ENCODE results near the gene RAD51B. TPM values are rescaled to one million over a fixed set of nuclear protein-coding genes. Genes with fewer than 3 reads are reported as not detected.

The RAD51B gene
- total RNA-seq, 2 experiments from 2014 or later = 27.4 to 31.6 TPM

- H3K4me1 Mint-ChIP-seq = no peaks in the 10 kb centered on the region
- no peaks in the 10 kb centered on the region for H3K9me3 Mint-ChIP-seq
- H3K27ac Mint-ChIP-seq = no peak overlapping the region
- H3K27me3 Mint-ChIP-seq = no peaks in the 10 kb centered on the region
- DNase-seq = no peak
- H3K4me3 Mint-ChIP-seq = no peak overlapping the region
- peaks cover 2% of the 10 kb centered on the region for H3K36me3 Mint-ChIP-seq
Measured at GRCh38 chr14:68159701-68160633, 340.4 kb downstream of the RAD51B start.

- Mint-ChIP-seq H3K4me3 (no peak overlapping the region), H3K27me3 (no peaks in the 10 kb centered on the region), H3K36me3 (peaks cover 2% of the 10 kb centered on the region), H3K9me3 (no peaks in the 10 kb centered on the region), H3K4me1 (no peaks in the 10 kb centered on the region), H3K27ac (no peak overlapping the region)
- no peak for DNase-seq
Measured at GRCh38 chr14:68160779-68161546, 341.4 kb downstream of the RAD51B start.

- Mint-ChIP-seq H3K27ac (no peak overlapping the region), H3K27me3 (no peaks in the 10 kb centered on the region), H3K4me1 (peaks cover 2% of the 10 kb centered on the region), H3K9me3 (no peaks in the 10 kb centered on the region), H3K4me3 (no peak overlapping the region), H3K36me3 (peaks cover 1% of the 10 kb centered on the region)
- DNase-seq = no peak
Measured at GRCh38 chr14:68162887-68163286, 343.3 kb downstream of the RAD51B start.

GRCh38 chr14:68164711-68165113, 345.1 kb downstream of the RAD51B start:
- H3K4me1 Mint-ChIP-seq = peaks cover 2% of the 10 kb centered on the region
- no peaks in the 10 kb centered on the region for H3K27me3 Mint-ChIP-seq
- H3K36me3 Mint-ChIP-seq = no peaks in the 10 kb centered on the region
- no peaks in the 10 kb centered on the region for H3K9me3 Mint-ChIP-seq
- H3K27ac Mint-ChIP-seq = no peak overlapping the region
- no peak for DNase-seq
- no peak overlapping the region for H3K4me3 Mint-ChIP-seq

GRCh38 chr14:68165274-68165843, 345.8 kb downstream of the RAD51B start:
- DNase-seq = no peak
- H3K4me3 Mint-ChIP-seq = no peak overlapping the region
- H3K9me3 Mint-ChIP-seq = no peaks in the 10 kb centered on the region
- H3K27ac Mint-ChIP-seq = no peak overlapping the region
- no peaks in the 10 kb centered on the region for H3K27me3 Mint-ChIP-seq
- H3K4me1 Mint-ChIP-seq = peaks cover 2% of the 10 kb centered on the region
- H3K36me3 Mint-ChIP-seq = no peaks in the 10 kb centered on the region

GRCh38 chr14:68166731-68167382, 347.3 kb downstream of the RAD51B start:
- no peaks in the 10 kb centered on the region for H3K9me3 Mint-ChIP-seq
- H3K27ac Mint-ChIP-seq = no peak overlapping the region
- H3K4me3 Mint-ChIP-seq = no peak overlapping the region
- peaks cover under 1% of the 10 kb centered on the region for H3K36me3 Mint-ChIP-seq
- H3K4me1 Mint-ChIP-seq = peaks cover 2% of the 10 kb centered on the region
- H3K27me3 Mint-ChIP-seq = no peaks in the 10 kb centered on the region
- DNase-seq = no peak

GRCh38 chr14:68167383-68168087, 348.0 kb downstream of the RAD51B start:
- H3K9me3 Mint-ChIP-seq = no peaks in the 10 kb centered on the region
- peaks cover 3% of the 10 kb centered on the region for H3K36me3 Mint-ChIP-seq
- DNase-seq = no peak
- H3K27me3 Mint-ChIP-seq = no peaks in the 10 kb centered on the region
- H3K27ac Mint-ChIP-seq = no peak overlapping the region
- H3K4me3 Mint-ChIP-seq = no peak overlapping the region
- H3K4me1 Mint-ChIP-seq = peaks cover 2% of the 10 kb centered on the region

- Mint-ChIP-seq H3K27me3 (no peaks in the 10 kb centered on the region), H3K9me3 (no peaks in the 10 kb centered on the region), H3K4me3 (no peak overlapping the region), H3K36me3 (peaks cover 3% of the 10 kb centered on the region), H3K4me1 (peaks cover 2% of the 10 kb centered on the region), H3K27ac (no peak overlapping the region)
- no peak for DNase-seq
Measured at GRCh38 chr14:68168460-68169109, 349.0 kb downstream of the RAD51B start.

- Mint-ChIP-seq H3K27me3 (no peaks in the 10 kb centered on the region), H3K4me3 (no peak overlapping the region), H3K36me3 (peaks cover 6% of the 10 kb centered on the region), H3K27ac (no peak overlapping the region), H3K9me3 (no peaks in the 10 kb centered on the region), H3K4me1 (no peaks in the 10 kb centered on the region)
- no peak for DNase-seq
Measured at GRCh38 chr14:68172216-68172615, 352.6 kb downstream of the RAD51B start.

- Mint-ChIP-seq H3K4me3 (no peak overlapping the region), H3K27ac (no peak overlapping the region)
Measured at GRCh38 chr14:68172627-68173026, 353.0 kb downstream of the RAD51B start.

GRCh38 chr14:68173227-68173972, 353.8 kb downstream of the RAD51B start:
- Mint-ChIP-seq H3K4me3 (no peak overlapping the region), H3K4me1 (no peaks in the 10 kb centered on the region), H3K27ac (no peak overlapping the region), H3K9me3 (no peaks in the 10 kb centered on the region), H3K27me3 (no peaks in the 10 kb centered on the region), H3K36me3 (peaks cover 6% of the 10 kb centered on the region)
- DNase-seq = no peak

More at GRCh38 chr14:68172627-68173026, 353.0 kb downstream of the RAD51B start:
- H3K27me3 Mint-ChIP-seq = no peaks in the 10 kb centered on the region
- peaks cover 6% of the 10 kb centered on the region for H3K36me3 Mint-ChIP-seq
- no peaks in the 10 kb centered on the region for H3K9me3 Mint-ChIP-seq
- DNase-seq = no peak
- no peaks in the 10 kb centered on the region for H3K4me1 Mint-ChIP-seq

GRCh38 chr14:68174446-68174845, 354.9 kb downstream of the RAD51B start:
- Mint-ChIP-seq H3K27ac (no peak overlapping the region), H3K36me3 (peaks cover 6% of the 10 kb centered on the region), H3K9me3 (no peaks in the 10 kb centered on the region), H3K27me3 (no peaks in the 10 kb centered on the region), H3K4me1 (no peaks in the 10 kb centered on the region), H3K4me3 (no peak overlapping the region)
- DNase-seq = no peak

GRCh38 chr14:68176687-68177086, 357.1 kb downstream of the RAD51B start:
- Mint-ChIP-seq H3K4me1 (peaks cover 12% of the 10 kb centered on the region), H3K27ac (no peak overlapping the region), H3K9me3 (no peaks in the 10 kb centered on the region), H3K27me3 (no peaks in the 10 kb centered on the region), H3K36me3 (peaks cover 6% of the 10 kb centered on the region), H3K4me3 (no peak overlapping the region)
- no peak for DNase-seq
